ENCODE results near the gene EXOSC5.

- no peak for TF ChIP-seq CTCF (IDR thresholded peaks at IDR 0.05)
- no peak for TF ChIP-seq SIN3A (IDR thresholded peaks at IDR 0.05; ENCODE audit: borderline replicate concordance, insufficient read depth, low read depth, low read length)
Observed at GRCh38 chr19:41420101-41420880, 23.1 kb upstream of the EXOSC5 start.

Data from Panc1 (cell line).